SIG-M5 treated with dmso at 0.1 percent for 504 hours (cell line): Measurements from ENCODE around the gene CENPB.

ENCODE experiments used
- DNase-seq: peaks from one replicate; lab custom pipeline; 2025; ENCODE audit not compliant: unreplicated experiment; lab: John Stamatoyannopoulos, UW

The CENPB gene

DNA sequence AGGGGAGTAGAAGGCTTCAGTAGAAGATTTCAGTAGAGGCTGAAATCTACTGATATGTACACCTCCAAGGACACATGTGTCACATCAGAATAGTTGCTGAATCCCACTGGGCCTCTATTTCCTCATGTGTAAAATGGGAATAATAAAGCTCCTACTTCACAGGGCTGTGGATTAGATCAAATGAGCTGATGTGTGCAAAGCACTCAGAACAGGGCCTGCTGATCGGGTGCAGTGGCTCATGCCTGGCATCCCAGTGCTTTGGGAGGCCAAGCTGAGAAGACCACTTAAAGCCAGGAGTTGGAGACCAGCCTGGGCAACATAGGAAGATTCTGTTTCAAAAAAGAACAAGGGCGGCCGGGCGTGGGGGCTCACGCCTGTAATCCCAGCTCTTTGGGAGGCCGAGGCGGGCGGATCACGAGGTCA lies 25.7 kb upstream of the CENPB start:
- DNase-seq: no peak

DNA sequence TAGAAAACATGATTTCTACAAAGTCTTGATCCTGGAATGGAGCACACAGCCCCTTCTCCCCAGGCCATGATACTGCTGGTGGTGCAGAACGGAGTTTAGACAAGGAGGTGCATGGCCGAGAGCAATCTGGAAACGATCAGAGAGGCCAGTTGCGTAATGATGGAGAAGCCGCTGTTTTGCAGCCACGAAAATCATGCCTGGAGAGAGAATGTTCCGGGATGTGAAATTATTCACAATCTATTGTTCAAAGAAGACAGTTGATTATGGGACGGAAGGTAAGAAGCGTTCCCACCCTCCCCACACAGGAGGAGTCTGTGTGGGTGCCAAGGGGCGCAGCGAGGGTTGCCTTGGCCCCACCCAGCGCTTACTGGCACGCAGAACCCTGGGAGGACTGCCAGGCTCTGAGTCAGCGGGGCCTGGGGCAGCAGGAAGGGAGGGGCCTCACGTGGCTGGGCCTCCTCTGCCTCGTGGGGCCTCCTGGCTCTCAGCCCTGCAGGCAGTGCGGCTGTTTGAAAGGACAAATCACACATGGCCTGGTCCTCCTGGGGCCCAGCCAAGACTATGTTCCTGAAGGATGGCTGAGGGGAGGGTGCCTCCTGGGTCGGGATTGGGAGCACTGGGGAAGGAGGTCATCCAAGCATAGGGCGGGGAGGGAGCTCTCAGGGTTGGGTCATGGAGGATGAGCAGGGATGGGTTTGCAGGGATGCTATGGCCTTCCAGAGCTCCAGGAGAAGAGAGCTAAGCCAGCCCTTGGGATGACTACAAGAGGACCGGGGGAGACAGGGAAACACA lies 25.1 kb upstream of the CENPB start:
- DNase-seq: peak; percentile 92

DNA sequence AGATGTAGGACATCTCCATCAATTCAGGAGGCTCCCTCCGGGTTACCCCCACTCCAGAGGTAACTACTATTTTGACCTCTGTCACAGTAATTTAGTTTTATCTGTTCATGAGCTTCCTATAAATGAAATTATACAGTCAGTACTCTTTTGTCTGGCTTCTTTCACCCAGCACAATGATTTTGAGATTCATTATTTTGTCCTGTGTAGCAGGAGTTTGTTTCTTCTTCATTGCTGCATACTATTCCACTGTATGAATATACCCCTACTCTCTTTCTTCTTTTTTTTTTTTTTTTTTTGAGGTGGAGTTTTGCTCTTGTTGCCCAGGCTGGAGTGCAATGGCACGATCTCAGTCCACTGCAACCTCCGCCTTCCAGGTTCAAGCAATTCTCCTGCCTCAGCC lies 22.0 kb upstream of the CENPB start:
- no peak for DNase-seq

DNA sequence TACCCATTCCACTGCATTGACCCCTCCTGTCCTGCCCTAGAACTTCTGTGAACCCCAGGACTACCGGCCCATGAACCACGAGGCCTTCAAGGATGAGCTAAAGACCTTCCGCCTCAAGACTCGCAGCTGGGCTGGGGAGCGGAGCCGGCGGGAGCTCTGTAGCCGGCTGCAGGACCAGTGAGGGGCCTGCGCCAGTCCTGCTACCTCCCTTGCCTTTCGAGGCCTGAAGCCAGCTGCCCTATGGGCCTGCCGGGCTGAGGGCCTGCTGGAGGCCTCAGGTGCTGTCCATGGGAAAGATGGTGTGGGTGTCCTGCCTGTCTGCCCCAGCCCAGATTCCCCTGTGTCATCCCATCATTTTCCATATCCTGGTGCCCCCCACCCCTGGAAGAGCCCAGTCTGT lies 18.2 kb upstream of the CENPB start:
- no peak for DNase-seq

DNA sequence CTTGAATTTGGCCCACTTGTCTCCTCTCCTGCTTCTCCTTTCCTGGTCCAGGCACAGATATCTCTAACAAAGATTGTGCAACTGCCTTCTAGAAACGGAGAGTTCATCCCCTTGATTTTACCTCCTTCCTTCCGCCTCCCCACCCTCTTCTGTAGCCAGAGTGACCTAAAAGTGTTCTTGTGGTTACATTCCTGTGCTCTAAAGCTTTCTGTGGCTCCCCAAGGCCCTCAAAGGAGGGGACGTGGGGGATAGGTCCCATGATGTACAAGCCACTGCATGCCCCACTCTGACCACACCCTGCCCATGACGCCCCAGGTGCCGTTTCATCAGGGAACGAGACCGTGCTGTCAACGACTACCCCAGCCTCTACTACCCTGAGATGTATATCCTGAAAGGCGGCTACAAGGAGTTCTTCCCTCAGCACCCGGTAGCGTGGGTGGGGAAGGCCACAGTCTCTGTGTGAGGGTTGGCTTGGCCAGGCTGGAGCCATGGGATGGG lies 17.8 kb upstream of the CENPB start:
- DNase-seq: no peak

DNA sequence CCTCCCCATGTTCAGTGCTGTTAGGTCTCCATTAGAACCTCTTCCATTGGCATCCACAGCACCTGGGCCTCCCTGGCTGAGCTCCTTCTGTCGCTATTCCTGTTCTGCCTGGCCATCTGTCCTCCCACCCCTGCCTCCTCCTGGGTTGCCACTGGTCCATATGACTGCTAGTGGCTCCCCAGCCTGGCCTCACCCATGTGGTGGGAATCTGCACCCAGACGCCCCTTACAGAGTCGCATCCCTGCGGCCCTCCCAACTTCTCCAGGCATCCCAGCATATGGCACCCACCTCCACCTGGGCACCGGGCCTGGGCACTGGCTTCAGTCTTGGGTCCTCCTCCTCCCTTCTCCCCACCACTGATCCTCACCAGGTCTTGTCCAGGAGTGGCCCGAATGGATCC lies 17.3 kb upstream of the CENPB start:
- no peak for DNase-seq

DNA sequence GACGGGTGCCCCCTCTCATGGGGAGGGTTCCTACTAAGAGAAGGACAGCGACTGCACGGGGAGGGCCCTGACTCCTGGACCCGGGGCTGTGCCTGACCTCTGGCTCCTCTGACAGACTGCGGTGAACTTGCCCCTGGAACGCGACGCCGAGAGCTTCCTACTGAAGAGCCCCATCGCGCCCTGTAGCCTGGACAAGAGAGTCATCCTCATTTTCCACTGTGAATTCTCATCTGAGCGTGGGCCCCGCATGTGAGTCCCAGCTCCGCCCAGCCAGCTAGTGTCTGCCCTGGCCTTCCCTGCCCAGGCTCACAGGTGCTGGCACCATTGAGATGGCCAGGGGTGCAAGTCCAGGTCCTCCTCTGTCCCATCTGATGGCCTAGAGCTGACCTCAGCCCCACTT lies 16.7 kb upstream of the CENPB start:
- no peak for DNase-seq

DNA sequence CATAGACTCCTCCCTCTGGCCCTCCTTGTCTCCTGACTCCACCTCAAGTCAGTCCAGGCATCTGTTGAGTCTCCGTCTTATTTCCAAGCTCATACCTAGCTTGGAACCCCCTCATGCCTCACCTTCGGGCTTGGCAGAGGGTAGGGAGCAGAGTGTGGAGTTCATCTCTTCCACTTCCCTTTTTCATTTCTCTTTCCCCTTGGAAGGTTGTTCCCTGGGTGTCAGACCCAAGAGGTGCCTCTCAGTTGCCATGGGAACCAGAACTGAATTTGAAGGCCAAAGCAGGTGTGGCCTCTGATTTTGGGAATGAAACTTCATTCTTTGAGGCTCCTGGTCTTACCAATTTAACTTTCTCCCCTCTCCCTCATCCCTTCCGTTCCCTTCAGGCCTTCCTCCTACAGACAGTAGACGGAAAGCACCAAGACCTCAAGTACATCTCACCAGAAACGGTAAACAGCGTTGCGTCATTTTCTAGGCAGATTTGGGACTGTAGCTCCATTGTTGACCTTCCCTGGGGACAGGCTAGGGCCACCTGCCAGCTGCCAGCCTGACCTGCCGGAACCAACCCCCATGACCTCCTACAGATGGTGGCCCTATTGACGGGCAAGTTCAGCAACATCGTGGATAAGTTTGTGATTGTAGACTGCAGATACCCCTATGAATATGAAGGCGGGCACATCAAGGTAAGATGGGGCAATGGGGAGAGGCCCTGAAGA lies 16.1 kb upstream of the CENPB start:
- no peak for DNase-seq

DNA sequence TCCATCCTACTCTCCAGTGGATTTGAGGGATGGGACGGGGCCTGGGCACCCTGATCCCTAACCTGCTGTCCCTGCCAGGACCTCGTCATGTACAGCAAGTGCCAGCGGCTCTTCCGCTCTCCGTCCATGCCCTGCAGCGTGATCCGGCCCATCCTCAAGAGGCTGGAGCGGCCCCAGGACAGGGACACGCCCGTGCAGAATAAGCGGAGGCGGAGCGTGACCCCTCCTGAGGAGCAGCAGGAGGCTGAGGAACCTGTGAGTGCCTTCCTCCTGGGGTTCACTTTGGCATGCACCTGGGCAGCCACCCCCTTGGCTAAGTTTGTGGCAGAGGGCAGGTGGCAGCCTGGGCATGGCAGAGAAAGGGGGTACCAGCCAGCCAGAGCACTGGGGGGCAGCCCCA lies 15.3 kb upstream of the CENPB start:
- no peak for DNase-seq

DNA sequence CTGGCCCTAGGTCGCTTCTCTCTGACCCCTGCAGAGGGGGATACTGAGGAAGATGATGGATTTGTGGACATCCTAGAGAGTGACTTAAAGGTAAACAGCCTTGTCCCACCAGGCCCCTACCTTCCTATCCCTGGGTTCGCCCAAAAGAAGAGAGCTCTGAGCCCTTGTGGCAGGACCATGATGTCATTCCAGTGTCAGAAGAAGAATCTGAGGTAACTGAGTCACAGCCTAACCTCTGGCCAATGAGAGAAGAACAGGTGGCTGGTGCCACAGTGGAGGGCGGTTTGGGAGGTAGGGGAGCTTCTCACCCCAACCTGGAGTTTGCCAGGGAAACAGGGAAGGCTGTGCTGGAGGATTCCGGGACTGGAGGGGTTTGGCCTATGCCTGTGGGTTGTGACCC lies 14.8 kb upstream of the CENPB start:
- no peak for DNase-seq

DNA sequence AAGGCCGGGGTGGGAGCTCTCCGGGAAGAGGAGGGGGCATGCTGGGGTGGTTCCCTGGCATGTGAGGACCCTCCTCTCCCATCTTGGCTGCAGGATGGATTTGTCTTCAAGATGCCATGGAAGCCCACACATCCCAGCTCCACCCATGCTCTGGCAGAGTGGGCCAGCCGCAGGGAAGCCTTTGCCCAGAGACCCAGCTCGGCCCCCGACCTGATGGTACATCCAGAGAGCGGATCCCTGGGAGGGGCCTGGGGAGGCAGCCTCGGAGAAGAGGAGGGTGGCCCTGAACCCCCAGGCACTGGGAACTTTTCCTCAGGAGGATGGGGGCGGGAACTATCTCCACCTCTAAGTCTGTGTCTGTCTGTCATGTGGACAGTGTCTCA lies 14.3 kb upstream of the CENPB start:
- no peak for DNase-seq

DNA sequence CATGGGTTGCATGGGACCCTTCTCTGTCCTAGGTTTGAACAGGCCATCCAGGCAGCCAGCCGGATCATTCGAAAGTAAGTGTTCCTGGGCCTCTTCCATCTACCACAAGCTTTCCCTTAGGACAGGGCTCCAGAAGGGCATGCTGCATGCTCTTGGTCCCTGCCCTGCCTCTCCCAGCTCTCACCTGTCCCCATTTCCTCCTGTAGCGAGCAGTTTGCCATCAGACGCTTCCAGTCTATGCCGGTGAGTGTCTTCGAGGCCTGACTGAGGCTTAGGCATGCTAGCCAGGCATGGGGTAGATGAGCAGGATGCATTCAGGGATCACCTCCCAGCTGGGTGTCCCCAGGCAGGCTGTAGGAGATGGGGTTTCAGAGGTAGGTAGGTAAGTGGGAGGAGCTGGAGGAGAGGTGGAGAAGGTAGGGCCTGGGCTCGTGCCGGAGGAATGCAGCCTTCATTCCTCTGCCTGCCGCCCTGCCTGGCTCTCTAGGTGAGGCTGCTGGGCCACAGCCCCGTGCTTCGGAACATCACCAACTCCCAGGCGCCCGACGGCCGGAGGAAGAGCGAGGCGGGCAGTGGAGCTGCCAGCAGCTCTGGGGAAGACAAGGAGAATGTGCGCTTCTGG lies 13.8 kb upstream of the CENPB start:
- no peak for DNase-seq

DNA sequence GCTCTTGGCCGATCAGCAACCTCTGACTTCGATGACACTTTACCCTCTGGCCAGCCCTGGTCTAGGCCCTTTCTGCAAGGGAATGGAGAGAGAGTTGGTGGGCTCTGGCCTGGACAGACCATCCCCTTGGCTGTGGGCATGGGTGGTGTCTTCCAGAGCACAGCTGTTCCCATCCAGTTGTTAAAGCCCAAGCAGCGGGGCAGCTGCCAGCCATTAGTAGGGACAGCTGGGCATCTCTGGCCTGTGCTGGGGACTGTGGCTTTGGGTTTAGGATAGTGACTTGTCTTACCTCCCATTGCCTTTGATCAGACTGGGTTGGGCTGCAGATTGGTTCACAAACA lies 12.3 kb upstream of the CENPB start:
- DNase-seq: no peak

DNA sequence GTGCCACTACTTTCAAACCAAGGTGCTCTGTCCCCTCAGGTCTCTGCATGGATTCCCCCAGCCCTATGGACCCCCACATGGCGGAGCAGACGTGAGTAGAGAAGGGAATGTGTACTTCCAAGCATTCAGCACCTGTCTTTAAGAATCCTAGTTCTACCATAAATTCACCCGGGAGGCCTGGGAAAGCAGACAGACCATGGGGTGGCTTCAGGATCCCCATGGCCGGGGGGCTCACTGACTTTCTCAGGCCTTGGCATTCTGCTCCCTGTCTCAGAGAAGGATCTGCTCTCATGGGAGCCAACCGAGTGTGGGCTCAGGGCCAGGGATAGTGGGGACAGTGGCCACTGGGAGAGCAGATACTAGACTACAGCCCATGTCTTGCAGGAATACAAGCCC lies 11.8 kb upstream of the CENPB start:
- no peak for DNase-seq

DNA sequence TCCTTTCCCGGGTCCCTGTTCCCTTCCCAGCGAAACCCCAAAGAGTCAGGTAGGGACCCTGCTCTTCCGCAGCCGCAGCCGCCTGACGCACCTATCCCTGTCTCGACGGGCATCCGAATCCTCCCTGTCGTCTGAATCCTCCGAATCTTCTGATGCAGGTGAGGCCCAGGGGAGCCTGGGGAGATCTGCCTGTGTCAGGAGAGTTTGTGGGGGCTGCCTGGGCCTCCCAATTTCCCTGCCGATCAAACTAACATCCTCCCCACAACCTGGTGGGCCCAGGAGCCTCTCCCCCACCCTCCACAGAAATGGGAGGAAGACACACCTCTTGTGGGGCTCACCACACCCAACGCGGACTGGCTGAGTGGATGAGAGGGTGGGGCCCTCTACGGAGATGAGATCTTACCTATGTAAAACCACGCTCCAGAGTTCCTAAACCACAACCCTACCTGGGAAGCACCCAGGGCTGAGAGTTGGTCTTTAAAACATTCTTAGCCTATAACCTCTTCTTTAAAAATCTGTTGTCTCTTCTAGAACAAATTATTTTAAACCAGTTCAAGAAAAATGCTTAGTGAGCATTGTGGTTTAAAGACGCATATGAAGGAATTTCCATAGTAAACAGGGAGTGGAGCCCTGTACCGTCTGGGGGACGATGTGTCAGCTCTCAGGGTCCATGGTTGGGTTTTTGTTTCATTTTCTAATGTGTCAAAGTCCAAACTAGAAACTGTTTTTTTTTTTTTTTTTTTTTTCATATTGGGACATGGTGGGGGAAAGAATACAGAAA lies 11.2 kb upstream of the CENPB start:
- no peak for DNase-seq

DNA sequence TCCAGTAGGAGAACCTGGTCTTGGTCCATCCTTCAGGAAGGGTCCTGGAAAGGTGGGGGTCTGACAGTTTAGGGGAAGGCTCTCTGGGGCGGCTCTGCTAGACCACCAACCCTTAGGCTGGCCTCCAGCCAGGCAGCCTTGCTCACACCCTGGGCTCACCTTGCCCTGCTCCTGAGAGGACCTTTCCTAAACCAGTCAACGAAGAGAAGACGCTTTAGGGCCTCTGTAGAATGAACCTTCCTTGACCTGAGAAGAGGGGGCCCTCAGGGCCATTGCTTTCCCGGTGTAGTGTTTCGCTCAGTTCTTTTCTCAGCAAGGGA lies 10.6 kb upstream of the CENPB start:
- no peak for DNase-seq

DNA sequence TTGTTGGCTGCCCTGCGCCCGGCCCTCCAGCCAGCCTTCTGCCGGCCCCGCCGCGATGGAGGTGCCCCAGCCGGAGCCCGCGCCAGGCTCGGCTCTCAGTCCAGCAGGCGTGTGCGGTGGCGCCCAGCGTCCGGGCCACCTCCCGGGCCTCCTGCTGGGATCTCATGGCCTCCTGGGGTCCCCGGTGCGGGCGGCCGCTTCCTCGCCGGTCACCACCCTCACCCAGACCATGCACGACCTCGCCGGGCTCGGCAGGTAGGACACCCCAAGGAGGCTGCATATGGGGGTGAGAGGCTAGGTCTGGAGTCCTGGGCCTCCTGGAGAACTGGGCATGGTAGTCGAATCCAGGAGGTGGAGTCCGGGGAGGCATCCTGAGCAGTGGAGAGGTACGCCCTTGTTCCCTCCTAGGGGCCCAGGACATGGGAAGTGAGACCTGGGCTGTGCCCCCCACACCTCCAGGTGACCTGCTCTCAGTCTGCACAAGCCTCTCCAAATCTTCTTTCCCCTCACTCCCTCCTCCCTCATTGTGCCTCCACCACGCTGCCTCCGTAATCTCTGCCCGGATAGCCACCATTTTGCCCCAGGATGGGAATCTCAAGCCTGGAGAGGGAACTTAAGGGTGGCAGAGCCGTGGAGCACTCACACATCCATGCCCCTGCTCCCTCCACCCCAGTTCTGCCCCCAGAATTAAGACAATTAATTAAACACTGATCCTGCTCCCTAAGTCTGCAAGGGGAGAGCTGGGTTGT lies 10.1 kb upstream of the CENPB start:
- no peak for DNase-seq

DNA sequence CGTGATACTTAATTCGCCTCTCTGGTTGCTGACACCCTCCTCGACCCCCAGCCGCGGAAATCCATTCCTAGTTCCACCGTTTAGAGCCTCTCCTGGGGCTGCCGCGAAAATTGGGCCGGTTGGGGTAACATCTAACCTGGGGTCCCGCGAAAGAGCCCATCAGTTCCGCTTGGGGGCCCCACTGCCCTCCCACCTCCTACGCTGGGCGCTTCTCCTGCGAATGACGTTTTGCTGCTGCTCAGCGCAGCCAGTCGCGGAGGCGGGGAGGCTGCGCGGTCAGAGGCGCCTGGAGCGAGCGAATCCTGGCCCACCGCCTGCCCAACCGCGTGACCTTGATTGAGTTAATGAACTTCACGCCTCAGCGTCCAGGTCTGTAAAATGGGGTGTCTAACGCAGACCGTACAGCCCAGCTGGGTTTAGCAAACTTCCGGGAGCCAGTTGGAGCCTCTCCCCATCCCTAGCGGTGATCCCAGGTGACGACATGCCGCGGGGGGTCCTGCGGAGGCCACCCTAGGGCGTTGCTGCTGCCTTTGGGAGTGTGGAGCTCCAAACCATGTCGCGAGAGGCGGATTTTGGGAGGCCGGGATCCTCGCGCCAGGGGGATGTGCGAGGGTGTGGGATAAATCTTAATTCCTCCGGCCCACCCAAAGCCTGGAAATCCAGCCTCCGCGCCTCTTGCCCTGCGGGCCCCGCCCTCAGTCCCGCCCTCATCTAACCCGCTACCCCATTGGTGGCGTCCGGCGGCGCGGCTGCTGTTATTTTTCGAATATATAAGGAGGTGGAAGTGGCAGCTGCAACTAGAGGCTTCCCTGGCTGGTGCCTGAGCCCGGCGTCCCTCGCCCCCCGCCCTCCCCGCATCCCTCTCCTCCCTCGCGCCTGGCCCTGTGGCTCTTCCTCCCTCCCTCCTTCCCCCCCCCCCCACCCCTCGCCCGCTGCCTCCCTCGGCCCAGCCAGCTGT lies 9.2 kb upstream of the CENPB start, which contains the start of gene CDC25B:
TSS of gene CDC25B (plus strand) at position 800 of the 958 bp plus-strand sequence. CDS start 222 bp downstream, outside the sequence.
- DNase-seq: peak; percentile 94

DNA sequence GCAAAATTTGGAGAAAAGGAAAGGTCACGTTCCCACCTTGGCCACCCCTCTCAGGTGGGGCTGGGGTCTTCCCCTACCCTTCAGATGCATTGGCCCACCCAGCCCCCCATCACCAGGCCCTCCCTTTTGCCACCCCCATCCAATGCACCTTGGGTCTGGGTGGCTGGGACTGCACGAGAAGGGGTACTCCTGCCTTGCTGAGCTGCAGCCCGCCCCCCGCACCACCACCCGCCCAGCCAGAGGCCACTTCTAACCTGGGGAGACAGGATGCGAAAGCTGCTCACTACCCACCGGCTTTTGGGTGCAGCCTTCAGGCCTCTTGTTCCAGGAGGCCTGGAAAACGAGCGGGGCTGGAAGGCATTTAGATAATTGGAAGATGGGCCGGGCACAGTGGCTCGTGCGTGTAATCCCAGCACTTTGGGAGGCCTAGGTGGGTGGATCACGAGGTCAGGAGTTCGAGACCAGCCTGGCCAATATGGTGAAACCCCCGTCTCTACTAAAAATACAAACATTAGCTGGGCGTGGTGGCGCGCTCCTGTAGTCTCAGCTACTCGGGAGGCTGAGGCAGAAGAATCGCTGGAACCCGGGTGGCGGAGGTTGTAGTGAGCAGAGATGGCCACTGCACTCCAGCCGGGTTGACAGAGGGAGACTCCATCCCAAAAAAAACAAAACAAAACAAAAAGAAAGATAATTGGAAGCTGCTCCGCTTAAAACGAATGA lies 8.3 kb upstream of the CENPB start:
- DNase-seq: no peak
